Measurements from ENCODE around the gene XYLT1.

GRCh38 chr16:17457997-17458396 is 12.8 kb downstream of the XYLT1 start:
- no peak for TF ChIP-seq CTCF (conservative IDR thresholded peaks at IDR 0.05; ENCODE audit: low read depth, low read length)
- TF ChIP-seq RFX5 (IDR thresholded peaks at IDR 0.05; ENCODE audit: low read depth, low read length) = no peak
- TF ChIP-seq SMC3 (IDR thresholded peaks at IDR 0.05; ENCODE audit: low read depth, low read length) = no peak
- no peak for TF ChIP-seq POLR2A (IDR thresholded peaks at IDR 0.05; ENCODE audit: low read depth, low read length)
- TF ChIP-seq CHD1 (IDR thresholded peaks at IDR 0.05; ENCODE audit: low read depth, low read length) = no peak
- TF ChIP-seq CEBPB (IDR thresholded peaks at IDR 0.05; ENCODE audit: low read depth, low read length) = no peak
- no peak for TF ChIP-seq BHLHE40 (IDR thresholded peaks at IDR 0.05; ENCODE audit: low read depth, low read length)
- no peak for TF ChIP-seq MAZ (IDR thresholded peaks at IDR 0.05; ENCODE audit: borderline replicate concordance, low read depth, low read length)
- TF ChIP-seq RCOR1 (IDR thresholded peaks at IDR 0.05; ENCODE audit: insufficient replicate concordance, low read length) = no peak
- TF ChIP-seq MXI1 (IDR thresholded peaks at IDR 0.05; ENCODE audit: borderline replicate concordance, low read depth, low read length) = no peak
- TF ChIP-seq USF2 (IDR thresholded peaks at IDR 0.05; ENCODE audit: low read depth, low read length) = no peak
- no peak for TF ChIP-seq ELK1 (IDR thresholded peaks at IDR 0.05; ENCODE audit: borderline replicate concordance, low read depth, low read length)
